ENCODE data around the gene MRPS18A. TPM values are rescaled to one million over a fixed set of nuclear protein-coding genes. Genes with fewer than 3 reads are reported as not detected.

MRPS18A gene
- total and polyA plus RNA-seq, 9 of the 15 experiments (the other 6 are each of a cell fraction or from before 2014, with no cell fraction given), result 87.5 to 243 (median 125) TPM

GRCh38 chr6:43724354-43724753, 36.8 kb upstream of the MRPS18A start (continued):
- TF ChIP-seq GATAD2A (IDR thresholded peaks at IDR 0.05), result no peak
- 0 out of 2 replicates have a peak, but pooled peaks have one; percentile 18 for TF ChIP-seq ZNF668 (CRISPR knock-in tag; IDR thresholded peaks at IDR 0.05)
- TF ChIP-seq UBTF (IDR thresholded peaks at IDR 0.05; ENCODE audit: borderline replicate concordance in 1 of 2, low read depth in 2 of 2, low read length in 2 of 2), result no peak
- TF ChIP-seq THRA (IDR thresholded peaks at IDR 0.05), result no peak
- TF ChIP-seq ZNF133 (CRISPR knock-in tag; IDR thresholded peaks at IDR 0.05), result no peak
- no peak for TF ChIP-seq CHAMP1 (IDR thresholded peaks at IDR 0.05)
- TF ChIP-seq ZBTB9 (CRISPR knock-in tag; IDR thresholded peaks at IDR 0.05), result no peak
- TF ChIP-seq BACH1 (tag; IDR thresholded peaks at IDR 0.05), result 0 out of 2 replicates have a peak, but pooled peaks have one; percentile 41
- no peak for TF ChIP-seq TAF15 (IDR thresholded peaks at IDR 0.05; ENCODE audit: low read depth, low read length)
